GM12891 (cell line): ENCODE results near the gene ZNF701.

Experiments used
- PAX5 ChIP-seq: IDR thresholded peaks from 2 replicates; pipeline ENCODE4 v1.6.1; 2011; ENCODE audit warnings: low read length, moderate library complexity, mild to moderate bottlenecking; ENCODE audit not compliant: insufficient read depth, severe bottlenecking
- POLR2A ChIP-seq: IDR thresholded peaks from 2 replicates; pipeline ENCODE4 v1.6.1; 2011; ENCODE audit warnings: low read depth, low read length, control low read depth
- POLR2AphosphoS5 ChIP-seq: IDR thresholded peaks from 2 replicates; pipeline ENCODE4 v1.6.1; 2011; ENCODE audit warnings: low read depth, low read length, control low read depth
- TAF1 ChIP-seq: IDR thresholded peaks from 2 replicates; pipeline ENCODE4 v1.6.1; 2011; ENCODE audit warnings: low read depth, low read length, control low read depth

DNA sequence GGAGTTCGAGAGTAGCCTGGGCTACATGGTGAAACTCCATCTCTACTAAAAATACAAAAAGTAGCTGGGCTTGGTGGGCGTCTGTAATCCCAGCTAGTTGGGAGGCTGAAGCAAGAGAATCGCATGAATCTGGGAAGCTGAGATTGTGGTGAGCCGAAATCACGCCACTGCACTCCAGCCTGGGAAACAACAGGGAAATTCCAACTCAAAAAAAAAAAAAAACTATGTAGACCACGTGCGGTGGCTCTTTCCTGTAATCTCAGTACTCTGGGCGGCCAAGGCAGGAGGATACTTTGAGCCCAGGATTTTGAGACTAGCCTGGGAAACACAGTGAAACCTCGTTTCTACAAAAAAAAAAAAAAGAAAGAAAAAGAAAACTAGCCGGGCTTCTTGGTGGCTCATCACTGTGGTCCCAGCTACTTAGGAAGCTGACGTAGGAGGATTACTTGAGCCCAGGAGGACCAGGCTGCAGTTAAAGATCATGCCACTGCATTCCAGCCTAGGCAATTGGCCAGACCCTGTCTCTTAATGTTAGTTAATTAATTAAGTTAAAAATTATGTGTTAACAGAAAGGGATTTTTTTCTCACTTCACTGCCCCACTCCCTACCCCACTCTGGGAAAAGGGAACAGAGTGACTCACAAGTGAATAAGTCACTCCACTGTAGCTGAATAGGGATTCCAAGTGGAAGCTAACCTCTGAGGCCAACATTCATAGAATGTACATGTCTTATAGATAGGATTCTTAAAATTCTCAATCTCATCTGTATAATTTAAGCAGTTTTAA is 65.9 kb downstream of the ZNF701 start:
- TF ChIP-seq POLR2AphosphoS5 (no peak), POLR2A (no peak), PAX5 (no peak), TAF1 (no peak)
